Hematopoietic multipotent progenitor cell (in vitro differentiated cells): ENCODE data around the gene MAL. TPM values are rescaled to one million over a fixed set of nuclear protein-coding genes. Genes with fewer than 3 reads are reported as not detected.

Experiments
- DNase-seq, 3 donors: peaks; one replicate each; pipeline ENCODE4 v3.0.0-alpha.2; 2011 to 2015; ENCODE audit warnings: low read depth in 2 of 3, low spot score in 2 of 3
- total RNA-seq: library from RNA; depleted of rRNA; stranded (reverse); fragments of >200 nt; gene quantifications from one replicate; pipeline ENCODE4 v1.2.3, GENCODE V29; 2012

MAL gene
- total RNA-seq, 1 donor = 0.54 TPM

- no peak for DNase-seq
These were observed 34.3 kb downstream of the MAL start for GRCh38 chr2:95059656-95060370.

GRCh38 chr2:95060446-95061118, 35.1 kb downstream of the MAL start:
- DNase-seq = no peak

DNA sequence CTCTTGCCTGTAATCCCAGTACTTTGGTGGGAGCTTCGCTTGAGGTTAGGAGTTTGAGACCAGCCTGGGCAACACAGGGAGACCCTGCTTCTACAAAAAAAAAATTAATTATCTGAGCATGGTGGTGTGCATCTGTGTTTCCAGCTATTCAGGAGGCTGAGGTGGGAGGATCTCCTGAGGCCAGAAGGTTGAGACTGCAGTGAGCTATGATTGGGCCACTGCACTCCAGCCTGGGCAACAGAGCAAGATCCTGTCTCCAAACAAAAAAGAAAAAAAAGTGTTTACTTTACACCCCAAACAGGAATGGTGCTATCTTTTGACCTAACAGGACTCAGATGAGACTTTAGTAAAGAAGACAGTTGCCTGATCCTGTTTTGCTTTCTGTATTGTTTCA, 35.6 kb downstream of the MAL start:
- DNase-seq = no peak

DNA sequence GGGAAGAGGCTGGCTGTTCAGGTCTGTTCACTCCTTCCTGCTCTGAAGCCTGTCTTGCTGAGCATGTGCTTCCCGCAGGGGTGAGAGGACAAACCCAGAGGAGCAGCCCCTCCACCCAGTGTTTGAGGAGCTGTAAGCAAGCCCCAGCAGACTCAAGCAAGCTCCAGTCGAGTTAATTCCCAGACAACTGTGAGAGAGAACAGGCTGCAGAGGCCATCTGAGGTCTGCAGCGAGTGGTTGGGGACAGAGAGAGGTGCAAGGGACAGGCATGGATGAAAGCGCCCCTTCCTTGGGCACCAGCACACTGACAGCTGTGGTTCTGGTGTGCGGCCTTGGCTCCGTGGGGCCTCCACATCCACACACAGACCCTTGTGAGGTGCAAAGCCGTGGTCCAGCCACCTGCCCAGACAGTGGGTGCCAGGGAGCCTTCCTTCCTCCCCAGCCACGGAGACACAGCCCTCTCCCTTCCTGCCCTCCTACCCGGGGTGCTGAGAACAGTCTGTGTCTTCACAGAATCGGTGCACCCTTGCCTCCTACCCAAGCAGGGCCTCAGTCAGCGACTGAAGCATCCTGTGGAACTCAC, 36.2 kb downstream of the MAL start:
- DNase-seq = no peak

DNA sequence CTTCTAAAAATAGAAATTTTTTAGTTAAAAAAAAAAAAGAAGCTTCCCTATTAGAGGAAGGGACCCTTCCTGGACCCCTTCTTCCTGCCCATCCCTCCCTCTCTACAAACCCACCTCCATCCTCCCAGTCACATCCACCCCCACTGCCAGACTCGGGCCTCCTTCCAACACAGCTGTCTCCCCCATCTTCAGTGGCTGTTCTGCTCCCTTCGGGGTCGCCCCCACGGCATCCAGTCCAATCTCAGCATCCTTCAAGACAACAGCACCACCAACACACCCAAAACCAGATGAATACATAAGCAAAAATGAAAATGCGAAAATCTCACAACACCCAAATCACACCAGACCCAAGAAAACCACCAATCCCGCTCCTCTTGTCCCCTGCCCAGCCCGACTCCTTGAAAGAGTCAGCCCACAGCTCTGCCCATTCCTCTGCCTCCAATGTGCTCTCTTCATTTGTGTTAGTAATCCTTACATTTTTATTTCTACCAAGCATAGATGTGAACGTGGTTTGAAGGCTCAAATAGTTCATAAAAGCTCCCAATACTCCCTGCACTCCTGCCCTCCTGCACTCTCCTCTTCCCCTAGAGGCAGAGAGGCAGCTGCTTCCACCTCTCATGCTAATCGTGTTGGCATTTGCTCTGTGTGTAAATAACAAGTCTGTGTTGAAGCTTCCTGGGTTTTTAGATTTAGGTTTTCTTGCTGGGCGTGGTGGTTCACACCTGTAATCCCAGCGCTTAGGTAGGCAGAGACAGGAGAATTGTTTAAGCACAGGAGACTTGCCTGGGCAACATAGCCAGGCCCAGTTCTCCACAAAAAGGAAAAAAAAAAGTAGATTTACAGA, 37.0 kb downstream of the MAL start:
- DNase-seq = no peak

DNA sequence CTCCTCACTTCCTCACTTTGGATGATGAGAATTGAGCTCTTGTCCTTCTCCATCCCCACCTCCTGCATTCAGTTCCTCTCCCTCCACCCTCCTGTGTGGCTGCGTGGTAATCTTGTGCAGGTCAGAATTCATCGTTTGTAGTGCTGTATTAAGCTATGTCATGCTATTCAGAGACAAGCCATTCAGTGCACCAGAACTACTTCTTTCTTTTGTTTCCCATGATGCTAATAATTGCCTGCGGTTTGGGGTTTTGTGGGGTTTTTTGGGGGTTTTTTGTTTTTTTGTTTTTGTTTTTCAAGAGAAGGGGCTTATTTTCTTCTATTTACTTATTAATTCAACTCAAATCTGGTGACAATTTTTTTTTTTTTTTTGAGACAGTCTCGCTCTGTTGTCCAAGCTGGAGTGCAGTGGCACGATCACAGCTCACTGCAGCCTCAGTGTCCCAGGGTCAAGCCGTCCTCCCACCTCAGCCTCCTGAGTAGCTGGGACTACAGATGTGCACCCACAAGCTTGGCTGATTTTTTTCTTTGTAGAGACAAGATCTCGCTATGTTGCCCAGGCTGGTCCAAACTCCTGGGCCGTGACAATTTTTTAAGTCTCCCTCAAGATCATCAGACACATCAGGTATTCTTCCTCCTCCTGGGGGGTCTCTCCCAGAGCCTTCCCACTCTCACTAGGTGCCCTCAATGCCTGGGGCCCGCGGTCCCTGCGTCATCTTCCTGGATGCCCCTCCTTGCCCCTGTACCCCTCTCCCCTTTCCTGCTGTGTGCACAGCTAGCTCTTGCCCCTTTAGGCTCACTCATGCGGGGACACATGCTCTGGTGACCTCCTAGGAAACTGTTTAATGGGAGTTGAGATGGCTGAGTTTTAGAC, 37.8 kb downstream of the MAL start:
- no peak for DNase-seq

DNA sequence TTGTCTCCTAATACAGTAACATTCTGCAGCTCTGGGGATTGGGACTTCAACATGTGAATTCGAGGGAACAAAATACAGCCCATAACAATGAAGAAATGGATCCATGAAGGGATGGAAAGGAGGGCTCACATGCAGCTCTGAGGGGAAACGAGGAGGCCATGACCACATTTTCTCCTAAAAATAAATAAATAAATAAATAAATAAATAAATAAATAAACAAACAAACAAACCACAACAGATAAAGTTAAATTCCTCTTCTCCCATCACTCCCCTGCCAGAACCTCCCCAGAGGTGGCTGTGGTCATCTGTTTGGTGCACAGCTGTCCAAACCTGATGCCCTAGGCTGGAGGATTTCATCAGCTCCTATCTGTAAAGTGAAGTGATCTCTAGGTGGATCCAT, 42.7 kb downstream of the MAL start:
- no peak for DNase-seq

GRCh38 chr2:95069465-95069864, 44.0 kb downstream of the MAL start:
- DNase-seq = no peak

- no peak for DNase-seq
These were observed 46.3 kb downstream of the MAL start for GRCh38 chr2:95071856-95072255.

DNA sequence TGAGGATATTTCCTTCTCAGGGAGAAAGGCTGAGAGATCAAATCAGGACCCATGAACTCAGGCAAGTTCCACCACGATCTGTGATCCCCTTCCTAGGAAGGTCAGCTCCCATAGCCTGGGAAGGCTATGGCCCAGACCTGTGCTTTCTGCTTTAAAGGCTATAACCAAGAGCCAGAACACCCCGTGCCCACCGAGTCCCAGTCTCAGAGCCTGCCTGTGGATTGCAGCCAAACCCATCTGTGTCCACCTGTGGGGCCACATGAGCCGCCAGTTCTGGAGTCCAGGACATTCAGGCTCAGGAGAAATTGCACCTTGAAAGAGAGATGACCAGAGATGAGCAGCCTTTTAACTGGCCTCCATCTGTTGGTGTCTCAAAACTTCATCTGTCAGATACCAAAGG, 46.9 kb downstream of the MAL start:
- DNase-seq = no peak

DNA sequence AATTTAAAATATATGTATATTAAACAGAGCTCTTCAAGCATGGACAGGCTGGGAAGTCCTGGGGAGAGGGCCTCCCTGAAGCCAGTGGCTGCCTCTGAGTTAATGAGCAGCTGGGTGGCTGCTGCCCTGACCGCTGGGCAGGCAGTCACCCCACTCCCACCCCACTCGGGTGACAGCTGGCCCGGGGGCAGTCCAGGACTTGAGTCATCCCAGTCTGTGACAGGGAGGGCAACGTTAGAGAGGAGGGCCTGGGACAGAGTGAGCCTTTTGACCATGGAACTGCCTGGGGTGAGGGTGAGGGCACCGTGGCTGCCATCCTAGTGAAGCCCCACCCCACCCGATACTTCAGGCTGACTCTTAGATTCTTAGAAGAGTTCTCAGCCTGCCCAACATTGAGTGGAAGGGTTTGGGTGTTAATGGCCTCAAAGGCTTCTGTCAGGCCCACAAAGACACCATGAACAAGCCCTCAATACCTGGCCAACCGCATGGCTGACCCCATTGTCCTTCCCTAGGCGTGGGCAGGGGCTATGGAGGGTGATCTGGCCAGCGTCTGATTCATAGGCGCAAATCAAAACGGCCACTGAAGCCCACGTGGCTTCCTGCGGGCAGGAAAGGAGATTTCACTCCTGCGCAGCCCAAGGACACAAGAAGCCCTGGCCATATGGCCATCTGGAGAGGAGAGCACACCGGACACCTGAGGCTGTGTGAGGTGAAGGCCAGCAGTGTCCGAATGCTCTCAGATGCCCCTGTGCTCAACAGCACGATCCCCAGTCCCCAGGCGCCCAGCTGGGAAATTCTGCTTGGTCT, 48.6 kb downstream of the MAL start:
- DNase-seq = no peak

- DNase-seq = peak in 1 of 3 donors; percentile 72
These were observed 49.3 kb downstream of the MAL start for GRCh38 chr2:95074663-95075439.

- peak in 1 of 3 donors; percentile 32 for DNase-seq
These were observed 50.1 kb downstream of the MAL start for GRCh38 chr2:95075440-95076132.

GRCh38 chr2:95076705-95077529, 51.4 kb downstream of the MAL start:
- peak; percentile 65 to 75 (median 74) for DNase-seq

- peak in 1 of 3 donors; percentile 12 for DNase-seq
These were observed 52.0 kb downstream of the MAL start for GRCh38 chr2:95077530-95077825.

DNA sequence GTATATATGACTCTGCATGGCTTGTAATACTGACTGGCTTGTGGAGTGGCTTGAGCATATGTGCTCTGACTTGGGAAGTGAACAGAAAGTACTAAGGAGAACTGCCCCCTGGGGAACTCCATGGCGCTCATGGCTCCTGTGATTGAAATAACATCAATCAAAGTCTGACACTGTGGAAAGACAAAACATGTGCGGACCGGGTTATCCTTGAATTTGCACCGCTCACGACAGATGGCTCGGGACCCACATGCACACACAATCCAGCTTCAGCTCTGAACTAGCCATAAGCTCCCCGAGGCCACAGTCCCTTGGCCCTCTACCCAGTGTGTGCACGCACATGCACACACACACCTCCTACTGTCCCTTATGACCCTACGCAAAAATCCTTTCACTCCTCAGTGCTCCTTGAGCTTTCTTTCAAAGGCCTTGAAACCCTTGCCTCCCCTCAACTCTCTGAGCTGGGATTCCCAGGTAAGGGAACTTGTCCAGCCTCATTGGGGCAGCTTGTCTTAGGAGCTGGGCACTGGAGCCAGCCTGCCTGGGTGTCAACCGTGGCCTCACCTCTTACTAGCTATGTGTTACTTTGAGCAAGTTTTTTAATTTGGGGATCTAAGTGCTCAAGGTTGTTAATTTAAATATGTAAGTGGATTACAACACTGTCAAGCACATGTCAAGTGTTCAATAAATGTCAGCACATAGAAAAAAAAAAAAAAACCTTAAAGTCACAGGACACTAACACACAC, 52.5 kb downstream of the MAL start:
- no peak for DNase-seq
